ENCODE results near the gene LSAMP.
"Not testable (repeated sequence)": the region's sequence is repeated elsewhere in the genome, so short reads cannot be mapped to it uniquely, and the experiment has no call there.

Gene LSAMP

GRCh38 chr3:116087426-116087825 lies 357.9 kb downstream of the LSAMP start:
- DNase-seq: no peak

GRCh38 chr3:116084999-116085791 lies 360.1 kb downstream of the LSAMP start:
- DNase-seq: no peak

GRCh38 chr3:116083683-116084082 lies 361.6 kb downstream of the LSAMP start:
- DNase-seq: no peak

- no peak for DNase-seq
These were observed 366.7 kb downstream of the LSAMP start for GRCh38 chr3:116078561-116078960.

GRCh38 chr3:116077557-116077956 lies 367.7 kb downstream of the LSAMP start:
- DNase-seq: no peak

GRCh38 chr3:116077059-116077458 lies 368.2 kb downstream of the LSAMP start:
- no peak for DNase-seq

- DNase-seq: not testable (repeated sequence)
These were observed 374.6 kb downstream of the LSAMP start for GRCh38 chr3:116070516-116071278.

- DNase-seq: no peak
These were observed 375.2 kb downstream of the LSAMP start for GRCh38 chr3:116070061-116070460.

GRCh38 chr3:116069024-116069423 lies 376.3 kb downstream of the LSAMP start:
- DNase-seq: no peak

- no peak for DNase-seq
These were observed 378.0 kb downstream of the LSAMP start for GRCh38 chr3:116067326-116067725.

- DNase-seq: no peak
These were observed 379.8 kb downstream of the LSAMP start for GRCh38 chr3:116065501-116065900.

- DNase-seq: no peak
These were observed 380.6 kb downstream of the LSAMP start for GRCh38 chr3:116064646-116065045.

- no peak for DNase-seq
These were observed 385.7 kb downstream of the LSAMP start for GRCh38 chr3:116059421-116060096.

- no peak for DNase-seq
These were observed 386.4 kb downstream of the LSAMP start for GRCh38 chr3:116058844-116059243.

GRCh38 chr3:116057400-116058006 lies 387.8 kb downstream of the LSAMP start:
- DNase-seq: no peak

- DNase-seq: no peak
These were observed 389.0 kb downstream of the LSAMP start for GRCh38 chr3:116056280-116056679.

- no peak for DNase-seq
These were observed 392.3 kb downstream of the LSAMP start for GRCh38 chr3:116053017-116053416.

- no peak for DNase-seq
These were observed 392.7 kb downstream of the LSAMP start for GRCh38 chr3:116052602-116053001.

- no peak for DNase-seq
These were observed 393.7 kb downstream of the LSAMP start for GRCh38 chr3:116051586-116051985.

- no peak for DNase-seq
These were observed 394.2 kb downstream of the LSAMP start for GRCh38 chr3:116051040-116051439.

- DNase-seq: no peak
These were observed 394.9 kb downstream of the LSAMP start for GRCh38 chr3:116050311-116050915.

GRCh38 chr3:116048991-116049390 lies 396.3 kb downstream of the LSAMP start:
- no peak for DNase-seq

- DNase-seq: no peak
These were observed 398.9 kb downstream of the LSAMP start for GRCh38 chr3:116046350-116046749.
